HG03108 (cell line): Measurements from ENCODE around the gene OR51G1.
"Not testable (repeated sequence)": the region's sequence is repeated elsewhere in the genome, so short reads cannot be mapped to it uniquely, and the experiment has no call there.

Experiments
- ATAC-seq: cut with Tn5 transposase; IDR thresholded peaks from one replicate; pipeline ENCODE4 v1.9.1; 2021; ENCODE audit warnings: moderate library complexity; ENCODE audit not compliant: unreplicated experiment

The OR51G1 gene, protein sequence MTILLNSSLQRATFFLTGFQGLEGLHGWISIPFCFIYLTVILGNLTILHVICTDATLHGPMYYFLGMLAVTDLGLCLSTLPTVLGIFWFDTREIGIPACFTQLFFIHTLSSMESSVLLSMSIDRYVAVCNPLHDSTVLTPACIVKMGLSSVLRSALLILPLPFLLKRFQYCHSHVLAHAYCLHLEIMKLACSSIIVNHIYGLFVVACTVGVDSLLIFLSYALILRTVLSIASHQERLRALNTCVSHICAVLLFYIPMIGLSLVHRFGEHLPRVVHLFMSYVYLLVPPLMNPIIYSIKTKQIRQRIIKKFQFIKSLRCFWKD

DNA sequence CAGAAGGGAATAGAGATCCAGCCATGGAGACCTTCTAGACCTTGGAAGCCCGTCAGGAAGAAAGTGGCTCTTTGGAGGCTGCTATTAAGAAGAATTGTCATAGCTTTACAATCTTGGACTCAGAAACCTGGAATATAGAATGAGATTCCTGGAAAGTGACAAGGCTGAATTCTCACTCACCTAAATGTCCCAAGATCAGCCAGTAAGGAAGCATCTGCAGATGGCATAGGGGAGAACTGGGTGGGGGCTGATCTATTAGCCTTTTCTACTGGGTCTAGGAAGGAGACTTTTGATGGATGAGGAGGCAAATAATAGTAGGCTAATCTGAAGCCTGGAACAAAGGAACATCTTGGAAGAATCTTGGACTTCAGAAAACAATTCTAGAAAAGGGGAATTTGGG is at the start of gene OR51G1:
Gene OR51G1 (minus strand): TSS at position 101 of the 400 bp plus-strand sequence. CDS start 0 bp downstream, at position 101.
- no peak for ATAC-seq

DNA sequence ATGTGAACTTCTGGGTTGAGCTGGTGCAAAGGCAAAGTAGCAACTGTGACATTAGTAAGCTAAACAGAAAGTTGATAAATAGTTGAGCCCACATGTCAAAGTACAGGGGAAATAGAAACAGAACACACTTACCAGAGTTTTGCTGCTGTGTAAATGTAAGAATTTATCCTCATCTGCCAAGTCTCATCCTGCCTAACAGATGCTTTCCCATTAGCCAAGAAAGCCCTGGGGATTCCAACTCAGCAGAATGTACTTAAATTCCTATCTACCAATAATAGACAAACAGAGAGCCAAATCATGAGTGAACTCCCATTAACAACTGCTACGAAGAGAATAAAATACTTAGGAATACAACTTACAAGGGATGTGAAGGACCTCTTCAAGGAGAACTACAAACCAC is 38.7 kb upstream of the OR51G1 start:
- ATAC-seq: no peak

DNA sequence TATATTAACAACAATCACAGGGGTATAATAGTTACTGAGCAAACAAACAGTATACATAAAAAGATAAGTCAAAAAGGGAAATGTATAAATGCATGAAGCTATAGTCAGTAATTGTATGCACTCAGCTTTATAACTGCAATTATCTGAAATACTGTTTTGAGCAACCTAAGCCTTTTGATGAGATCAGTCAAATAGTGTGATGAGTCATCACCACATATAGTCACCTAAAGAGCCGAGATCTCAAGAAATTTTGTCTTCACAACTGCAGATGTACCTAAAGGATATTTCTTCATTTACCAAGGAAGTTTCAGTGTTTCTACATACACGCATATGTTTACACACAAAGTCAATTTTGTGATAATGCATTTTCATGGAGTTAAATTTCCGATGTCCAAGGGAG is 36.7 kb upstream of the OR51G1 start:
- ATAC-seq: no peak

DNA sequence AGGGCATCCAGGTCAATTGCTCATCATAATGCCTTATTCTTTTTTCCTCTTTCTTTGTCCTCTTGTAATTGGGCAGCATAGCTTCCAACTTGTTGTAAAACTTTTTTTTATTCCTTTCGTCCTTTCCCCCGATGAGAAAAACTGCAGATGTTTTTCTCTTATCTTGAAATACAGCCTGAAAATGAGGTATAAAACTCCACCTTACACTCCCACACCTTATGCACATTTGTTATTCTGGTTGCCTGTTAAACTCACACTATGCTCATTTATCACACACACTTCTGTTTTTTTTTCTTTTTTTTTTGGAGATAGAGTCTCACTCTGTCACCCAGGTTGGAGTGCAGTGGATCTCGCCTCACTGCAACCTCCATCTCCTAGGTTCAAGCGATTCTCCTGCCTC is 33.3 kb upstream of the OR51G1 start:
- ATAC-seq: no peak

DNA sequence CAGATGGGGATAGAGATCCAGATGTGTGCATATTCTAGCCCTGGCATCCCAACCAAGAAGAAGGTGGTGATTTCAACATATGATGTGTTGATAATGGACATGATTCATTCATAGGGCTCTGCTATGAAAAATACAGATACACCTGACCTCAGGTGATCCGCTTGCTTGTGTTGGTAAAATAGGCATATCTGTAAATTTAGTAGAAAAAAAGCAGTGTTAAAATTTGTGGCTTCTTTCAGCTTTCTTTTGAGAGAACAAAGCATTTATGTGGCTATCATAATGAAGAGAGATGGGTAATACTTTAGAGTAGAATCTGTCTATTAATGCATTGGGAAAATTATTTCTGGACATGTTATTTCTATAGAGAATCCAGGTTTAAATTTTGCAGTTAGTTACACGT is 31.5 kb upstream of the OR51G1 start, which contains the start of gene OR51A2:
Gene OR51A2 (minus strand): TSS at position 101 of the 400 bp plus-strand sequence. CDS start 0 bp downstream, at position 101.
- not testable (repeated sequence) for ATAC-seq

DNA sequence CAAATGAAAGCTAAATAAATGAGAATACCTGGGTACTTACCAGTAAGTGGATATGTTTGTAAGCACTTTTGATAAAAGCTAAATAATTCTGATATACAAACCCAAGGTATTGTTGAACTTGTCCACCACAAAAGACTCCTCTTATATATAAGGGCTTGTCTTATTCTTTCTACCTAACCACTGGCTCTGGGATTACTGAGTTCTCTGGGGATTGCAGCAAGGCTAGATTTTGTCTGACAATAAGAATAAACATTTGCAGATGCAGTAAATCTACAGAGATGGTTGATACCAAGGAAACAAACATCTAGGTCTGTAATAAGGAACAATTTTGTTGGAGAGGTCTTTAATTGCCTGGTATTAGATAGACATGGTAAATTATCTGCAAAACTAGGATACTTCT is 23.4 kb upstream of the OR51G1 start, which contains the start of gene OR51A4:
Gene OR51A4 (minus strand): TSS at position 101 of the 400 bp plus-strand sequence. CDS start 505 bp downstream, outside the sequence.
- no peak for ATAC-seq

DNA sequence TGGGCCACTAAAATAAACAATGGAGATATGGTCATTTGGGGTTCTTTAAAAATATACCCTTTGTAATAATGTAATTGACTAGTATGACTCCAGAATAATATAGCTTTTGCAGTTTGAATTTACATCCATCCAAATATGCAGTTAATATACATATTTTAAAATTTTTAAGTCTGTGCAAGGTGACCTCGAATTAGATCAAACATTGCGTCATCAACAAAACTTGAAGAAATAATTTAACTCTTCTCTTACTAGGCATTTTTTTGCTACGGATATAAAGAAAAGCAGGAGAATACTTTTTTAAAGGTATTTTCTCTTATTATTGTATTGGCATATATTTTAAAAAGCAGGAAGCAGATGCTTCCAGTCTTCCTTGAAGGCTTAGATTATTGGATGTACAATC is 12.6 kb upstream of the OR51G1 start:
- no peak for ATAC-seq

DNA sequence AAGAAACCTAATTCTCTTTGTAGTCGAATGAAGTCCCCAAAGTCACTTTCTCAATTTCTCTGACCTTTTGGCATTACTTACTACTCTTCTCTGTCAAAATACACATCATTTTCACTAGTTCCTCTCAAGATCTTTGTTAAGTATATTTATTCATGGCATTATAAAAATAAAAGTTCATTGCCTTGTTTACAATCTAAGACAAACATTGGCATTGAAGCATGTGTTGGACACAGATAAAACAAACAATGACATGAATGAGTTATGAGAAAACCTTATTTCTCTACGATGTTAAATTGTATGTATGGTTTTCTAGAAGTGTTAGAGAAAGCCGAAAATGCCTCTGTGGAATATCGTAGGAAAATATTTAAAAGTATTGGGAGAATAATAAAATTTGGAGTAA is 8.6 kb upstream of the OR51G1 start:
- ATAC-seq: no peak

DNA sequence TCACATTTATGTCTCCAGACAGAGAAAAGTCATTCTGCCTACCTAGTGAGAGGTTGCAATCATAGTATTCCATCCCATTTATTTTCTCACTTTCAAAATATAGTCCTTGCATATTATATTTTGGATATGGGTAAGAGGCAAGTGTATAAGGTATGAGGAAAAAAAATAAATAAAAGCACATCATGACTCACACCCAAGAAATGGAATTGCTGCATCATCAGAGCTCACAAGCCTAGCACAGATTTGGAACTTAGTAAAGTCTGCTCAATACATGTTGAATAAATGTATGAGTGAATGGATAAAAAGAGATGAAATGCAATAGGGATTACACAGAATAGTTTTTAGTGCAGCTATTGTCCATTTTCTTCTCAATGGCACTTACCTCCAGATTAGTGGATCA is 2.5 kb upstream of the OR51G1 start:
- ATAC-seq: no peak

DNA sequence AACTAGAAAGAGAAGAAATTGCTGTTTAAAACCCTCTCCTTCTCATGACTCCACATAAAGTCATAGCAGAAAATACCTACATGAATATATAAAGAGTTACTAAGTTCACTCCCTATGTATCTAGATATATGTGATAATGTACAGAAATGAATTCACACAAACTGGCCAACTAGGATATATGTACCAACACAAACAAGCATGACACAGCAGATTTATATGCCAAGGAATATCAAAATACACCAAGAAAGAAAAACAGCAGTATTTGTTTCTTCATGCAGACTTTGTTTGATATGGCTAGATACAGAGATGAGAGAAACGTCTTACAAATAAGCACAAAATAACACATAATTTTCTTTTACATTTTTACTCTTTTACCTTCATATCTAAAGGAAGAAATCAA is 1.8 kb downstream of the OR51G1 start:
- ATAC-seq: no peak

DNA sequence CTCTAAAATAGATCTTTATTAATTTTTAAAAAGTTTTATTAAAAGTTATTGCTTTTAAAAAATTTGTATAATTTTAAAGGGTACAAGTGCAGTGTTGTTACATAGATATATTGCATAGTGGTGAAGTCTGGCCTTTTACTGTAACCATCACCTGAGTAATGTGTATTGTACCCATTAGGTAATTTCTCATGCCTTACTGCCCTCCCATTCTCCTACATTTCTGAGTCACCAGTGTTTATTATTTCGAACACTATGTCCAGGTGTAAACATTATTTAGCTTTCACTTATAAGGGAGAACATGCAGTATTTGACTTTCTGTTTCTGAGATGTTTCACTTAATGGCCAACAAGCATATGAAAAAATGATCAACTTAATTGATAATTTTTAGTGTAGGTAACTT is 2.3 kb downstream of the OR51G1 start:
- no peak for ATAC-seq

DNA sequence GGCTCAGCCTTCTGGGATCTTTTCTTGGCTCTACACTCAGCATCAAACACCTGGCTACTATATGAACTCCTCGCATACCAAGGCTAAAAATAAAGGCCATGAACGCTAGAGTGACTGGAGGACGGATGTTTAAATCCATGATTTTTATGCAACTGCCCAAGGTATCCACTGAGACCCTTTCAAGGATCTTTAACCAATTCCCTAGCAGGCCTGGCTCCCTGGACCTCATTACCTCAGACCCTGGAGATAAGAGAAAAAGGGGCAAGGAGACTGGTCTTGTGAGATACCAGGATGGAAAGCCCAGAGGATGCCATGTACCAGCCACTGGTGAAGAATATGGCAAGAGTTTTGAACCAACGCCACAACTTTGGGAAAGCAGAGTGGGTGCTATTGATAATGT is 4.9 kb downstream of the OR51G1 start, which contains the start of gene OR51G2:
Gene OR51G2 (minus strand): TSS at position 101 of the 400 bp plus-strand sequence. CDS start 3,687 bp downstream, outside the sequence.
- ATAC-seq: no peak

DNA sequence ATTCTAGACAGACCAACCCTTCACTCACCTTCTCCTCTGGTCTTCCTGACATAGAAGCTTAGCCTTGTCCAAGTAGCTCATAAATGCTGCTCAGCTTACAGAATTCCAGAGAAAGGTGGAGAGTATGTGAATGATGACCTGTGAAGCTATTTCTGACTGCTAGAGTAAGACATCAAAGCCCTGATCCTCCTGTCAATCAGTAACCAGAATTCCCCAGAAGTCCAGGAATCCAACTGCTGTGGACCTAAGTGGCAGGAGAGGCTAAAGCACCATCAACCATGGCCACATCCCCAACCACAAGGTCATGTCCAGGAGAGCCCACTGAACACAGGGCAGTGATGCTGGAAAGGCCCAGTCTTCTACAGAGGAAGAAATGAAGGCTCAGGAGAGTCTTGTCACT is 7.6 kb downstream of the OR51G1 start:
- ATAC-seq: no peak

DNA sequence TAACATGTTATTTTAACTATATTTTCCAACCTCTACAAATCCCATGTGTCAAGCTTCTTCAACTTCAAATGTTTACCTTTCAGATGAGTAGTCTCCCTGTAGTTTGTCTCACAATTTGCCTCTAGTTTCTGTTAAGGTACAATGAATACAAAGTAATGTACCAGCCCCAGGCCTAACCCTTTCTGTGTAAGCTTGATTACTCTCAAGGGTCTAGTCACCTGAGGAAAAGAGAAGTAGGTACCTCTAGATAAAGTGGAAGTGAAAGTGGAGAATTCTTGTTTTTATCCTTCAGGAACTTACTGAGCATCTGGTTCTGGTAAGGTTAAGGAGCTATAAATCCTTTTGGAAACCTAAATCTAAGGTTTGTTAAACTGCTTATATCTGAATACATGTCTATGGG is 20.7 kb downstream of the OR51G1 start, which contains the start of gene OR51A7:
Gene OR51A7 (plus strand): TSS at position 300 of the 400 bp plus-strand sequence. CDS start 3,587 bp downstream, outside the sequence.
- ATAC-seq: no peak

DNA sequence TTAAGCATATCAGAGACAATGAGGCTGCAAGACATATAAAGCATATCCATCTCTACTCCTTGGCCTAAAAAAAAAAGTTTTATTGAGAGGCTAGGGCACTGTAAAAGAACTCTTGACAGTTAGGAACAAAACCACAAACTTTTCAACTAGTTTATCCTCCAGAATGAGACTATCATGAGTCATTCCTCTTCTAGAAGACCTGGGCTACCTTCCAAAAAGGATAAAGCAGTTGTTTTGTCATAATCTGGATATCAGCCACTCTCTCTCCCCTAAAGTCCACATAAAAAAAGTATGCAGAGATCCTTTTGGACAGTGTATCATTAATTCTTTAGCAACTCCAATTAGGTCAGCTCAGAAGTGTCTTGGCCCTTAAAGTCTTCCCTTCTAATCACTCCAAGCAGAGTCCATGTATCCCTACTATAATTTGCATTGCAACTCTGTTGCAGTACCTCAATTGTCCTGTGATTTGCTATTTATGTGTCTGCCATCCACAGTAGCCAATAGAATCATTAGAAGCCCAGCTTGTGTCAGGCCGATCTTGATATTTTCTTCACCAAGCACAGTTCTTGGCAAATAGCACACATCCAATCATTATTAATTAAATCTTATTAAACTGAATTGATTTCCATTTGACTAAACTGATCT is 32.0 kb downstream of the OR51G1 start:
- ATAC-seq: no peak

DNA sequence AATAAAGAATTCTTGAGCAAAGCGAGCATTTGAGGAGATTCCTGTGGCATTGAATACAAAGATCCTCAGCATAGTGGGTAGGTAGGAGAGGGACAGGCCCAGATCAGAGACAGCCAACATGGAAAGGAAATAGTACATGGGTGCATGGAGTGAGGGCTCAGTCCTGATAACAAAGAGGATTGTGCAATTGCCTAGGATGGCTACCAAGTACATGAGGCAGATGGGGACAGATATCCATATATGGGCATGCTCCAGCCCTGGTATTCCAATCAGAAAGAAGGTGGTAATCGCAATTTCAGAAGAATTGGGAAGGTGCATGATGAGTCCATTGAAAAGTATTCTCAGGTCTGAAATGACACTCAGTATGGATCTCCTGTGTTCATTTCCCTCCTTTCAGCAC is 33.9 kb downstream of the OR51G1 start:
- no peak for ATAC-seq

DNA sequence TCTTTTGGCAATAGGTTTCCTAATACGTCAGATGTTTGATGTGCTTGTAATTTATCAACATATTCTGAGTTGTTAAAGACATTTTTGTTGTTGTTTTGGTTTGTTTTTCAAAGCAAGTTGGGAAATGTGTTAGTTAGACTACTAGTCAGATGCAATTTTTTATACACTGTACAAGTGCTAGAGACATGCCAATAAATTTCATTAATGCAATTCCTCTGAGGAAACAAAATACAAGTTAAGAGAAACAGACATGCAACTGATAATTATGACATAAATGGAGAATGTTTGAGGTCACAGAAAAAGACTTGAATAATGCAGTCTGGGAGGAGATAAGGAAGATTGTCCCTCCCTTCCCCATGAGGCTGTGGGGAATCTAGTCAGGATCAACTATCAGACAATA is 36.5 kb downstream of the OR51G1 start:
- ATAC-seq: no peak

DNA sequence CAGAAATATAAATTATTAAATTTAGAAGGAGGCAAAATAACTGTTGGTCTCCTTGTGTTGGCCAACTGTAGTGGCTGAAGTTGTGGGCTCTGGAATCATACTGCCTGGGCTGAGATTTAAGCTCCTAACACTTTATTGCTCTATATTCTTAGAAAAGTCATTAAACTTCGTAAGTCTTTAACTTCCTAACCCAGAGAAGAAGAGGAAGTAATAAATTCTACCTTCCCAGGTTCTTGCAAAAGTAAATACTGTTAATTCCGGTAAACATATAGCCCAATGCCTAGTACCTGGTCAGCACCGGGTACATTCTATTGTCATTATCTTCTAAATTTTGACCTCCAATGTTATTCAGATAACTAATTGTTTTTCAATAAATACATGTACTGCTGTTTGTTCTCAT is 38.0 kb downstream of the OR51G1 start:
- no peak for ATAC-seq

DNA sequence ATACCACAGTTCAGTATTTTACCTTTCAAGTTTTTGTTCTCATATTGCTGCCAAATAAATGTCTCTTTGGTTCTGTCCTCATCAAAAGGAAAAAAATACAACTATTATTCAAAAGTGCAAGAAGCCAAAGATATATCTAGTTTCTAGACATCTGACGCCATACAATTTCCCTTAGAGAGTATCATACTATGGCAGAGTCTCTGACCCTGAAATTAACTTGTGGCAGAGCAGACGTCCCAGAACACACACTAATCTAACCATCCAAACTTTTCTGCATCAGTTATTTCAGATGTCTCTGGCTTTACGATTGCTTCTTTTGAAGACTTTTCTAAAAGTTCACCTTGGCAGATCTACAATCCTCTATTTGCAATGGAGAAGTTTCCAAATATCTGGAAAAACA is 39.8 kb downstream of the OR51G1 start:
- ATAC-seq: no peak

DNA sequence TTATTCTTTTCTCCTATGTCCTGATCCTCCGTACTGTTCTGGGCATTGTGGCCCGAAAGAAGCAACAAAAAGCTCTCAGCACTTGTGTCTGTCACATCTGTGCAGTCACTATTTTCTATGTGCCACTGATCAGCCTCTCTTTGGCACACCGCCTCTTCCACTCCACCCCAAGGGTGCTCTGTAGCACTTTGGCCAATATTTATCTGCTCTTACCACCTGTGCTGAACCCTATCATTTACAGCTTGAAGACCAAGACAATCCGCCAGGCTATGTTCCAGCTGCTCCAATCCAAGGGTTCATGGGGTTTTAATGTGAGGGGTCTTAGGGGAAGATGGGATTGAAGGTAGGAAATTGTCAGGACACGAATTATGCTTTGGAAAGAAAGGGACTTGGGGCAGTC is 41.6 kb downstream of the OR51G1 start:
- no peak for ATAC-seq

DNA sequence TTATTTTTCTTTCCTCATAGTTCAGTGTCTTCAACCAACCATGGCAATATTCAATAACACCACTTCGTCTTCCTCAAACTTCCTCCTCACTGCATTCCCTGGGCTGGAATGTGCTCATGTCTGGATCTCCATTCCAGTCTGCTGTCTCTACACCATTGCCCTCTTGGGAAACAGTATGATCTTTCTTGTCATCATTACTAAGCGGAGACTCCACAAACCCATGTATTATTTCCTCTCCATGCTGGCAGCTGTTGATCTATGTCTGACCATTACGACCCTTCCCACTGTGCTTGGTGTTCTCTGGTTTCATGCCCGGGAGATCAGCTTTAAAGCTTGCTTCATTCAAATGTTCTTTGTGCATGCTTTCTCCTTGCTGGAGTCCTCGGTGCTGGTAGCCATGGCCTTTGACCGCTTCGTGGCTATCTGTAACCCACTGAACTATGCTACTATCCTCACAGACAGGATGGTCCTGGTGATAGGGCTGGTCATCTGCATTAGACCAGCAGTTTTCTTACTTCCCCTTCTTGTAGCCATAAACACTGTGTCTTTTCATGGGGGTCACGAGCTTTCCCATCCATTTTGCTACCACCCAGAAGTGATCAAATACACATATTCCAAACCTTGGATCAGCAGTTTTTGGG is 42.2 kb downstream of the OR51G1 start, which contains the start of gene OR51T1:
Gene OR51T1 (plus strand): TSS at position 41 of the 641 bp plus-strand sequence. CDS start 0 bp downstream, at position 41.
- no peak for ATAC-seq
